Mucosa of gallbladder (tissue), 1 donor: ENCODE data around the gene PNKD. TPM values are rescaled to one million over a fixed set of nuclear protein-coding genes. Genes with fewer than 3 reads are reported as not detected.
A peak's percentile ranks its signal among the peaks of the same experiment; 100 is the strongest.
"Not testable (repeated sequence)": the region's sequence is repeated elsewhere in the genome, so short reads cannot be mapped to it uniquely, and the experiment has no call there.

Experiments
- DNase-seq: peaks from one replicate; pipeline ENCODE4 v3.0.0-alpha.2; 2020; ENCODE audit warnings: low spot score
- total RNA-seq: library from RNA; stranded (reverse); gene quantifications from one replicate; pipeline ENCODE4 v1.2.1, GENCODE V29; 2021
- donor health status: DM: no; HTN: no; CAD: no.

The PNKD gene
- total RNA-seq, 1 donor from 2014 or later: 154 TPM

DNA sequence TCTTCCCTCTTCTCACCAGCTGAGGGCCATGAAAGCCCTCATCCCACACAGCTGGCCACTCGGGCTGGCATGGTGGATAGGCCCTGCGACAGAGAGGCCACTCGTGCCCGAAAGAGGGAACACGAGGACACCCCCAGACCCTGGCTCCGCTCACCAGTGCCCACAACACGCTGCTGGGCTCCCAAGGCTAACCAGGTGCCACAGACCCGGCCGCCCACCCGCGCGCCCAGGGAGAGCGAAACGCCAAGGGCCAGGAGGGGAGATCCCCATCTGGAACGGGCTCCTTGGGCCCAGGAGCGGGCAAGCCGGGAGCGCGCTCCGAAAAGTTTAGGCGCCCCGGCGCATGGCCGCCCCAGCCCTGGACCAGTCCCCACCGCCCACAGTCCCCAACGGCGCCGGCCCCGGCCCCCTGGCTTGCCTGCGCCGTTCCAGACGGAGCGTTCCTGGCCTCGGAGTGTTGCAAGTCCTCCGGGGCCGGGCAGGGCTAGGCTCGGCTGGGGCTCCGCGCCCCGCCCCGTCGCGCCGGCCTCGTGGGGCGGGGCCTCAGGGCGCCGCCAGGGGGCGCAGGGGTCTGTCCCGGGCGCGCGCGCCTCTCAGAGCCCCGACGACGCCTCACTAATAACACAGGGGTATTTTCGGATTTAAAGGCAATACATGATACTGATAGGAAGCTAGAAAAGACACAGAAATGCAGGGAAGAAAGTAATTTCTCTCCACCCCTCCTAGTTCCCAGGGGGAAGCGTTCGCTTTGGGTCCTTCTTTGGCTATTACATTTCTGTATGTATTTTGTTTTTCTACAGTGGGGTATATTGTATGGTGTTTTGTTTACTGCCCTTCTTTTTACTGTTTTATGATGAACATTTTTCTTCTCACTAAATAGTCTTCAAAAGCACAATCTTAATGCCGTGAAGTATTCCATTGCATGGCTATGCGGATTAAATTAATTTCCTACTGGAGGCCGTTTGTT, 22.0 kb downstream of the PNKD start, which contains the start of gene TMBIM1:
TMBIM1 (minus strand) TSS at position 456 of the 967 bp plus-strand sequence. CDS start 10,362 bp downstream, outside the sequence.
- peak; percentile 77 for DNase-seq

- DNase-seq: no peak
These were observed 23.6 kb downstream of the PNKD start for GRCh38 chr2:218293715-218294429.

DNA sequence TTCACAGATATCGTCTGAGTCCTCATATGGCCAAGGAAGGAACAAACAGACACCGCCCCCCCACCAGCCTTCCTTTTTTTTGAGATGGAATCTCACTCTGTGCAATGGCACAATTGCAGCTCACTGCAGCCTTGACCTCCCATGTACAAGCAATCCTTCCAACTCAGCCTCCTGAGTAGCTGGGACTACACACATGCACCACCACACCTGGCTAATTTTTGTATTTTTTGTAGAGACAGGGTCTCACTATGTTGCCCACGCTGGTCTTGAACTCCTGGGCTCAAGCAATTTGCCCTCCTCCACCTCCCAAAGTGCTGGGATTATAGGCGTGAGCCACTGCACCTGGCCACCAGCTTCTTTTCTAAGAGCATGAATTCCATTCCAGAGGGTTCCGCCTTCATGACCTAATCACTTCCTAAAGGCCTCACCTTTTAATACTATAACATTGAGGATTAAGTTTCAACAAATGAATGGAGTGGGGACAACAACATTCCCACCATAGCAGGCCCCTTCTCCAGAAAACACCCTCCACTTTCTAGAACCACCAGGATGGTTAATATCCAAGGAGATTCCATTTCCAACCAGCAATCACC, 24.2 kb downstream of the PNKD start:
- DNase-seq: no peak

DNA sequence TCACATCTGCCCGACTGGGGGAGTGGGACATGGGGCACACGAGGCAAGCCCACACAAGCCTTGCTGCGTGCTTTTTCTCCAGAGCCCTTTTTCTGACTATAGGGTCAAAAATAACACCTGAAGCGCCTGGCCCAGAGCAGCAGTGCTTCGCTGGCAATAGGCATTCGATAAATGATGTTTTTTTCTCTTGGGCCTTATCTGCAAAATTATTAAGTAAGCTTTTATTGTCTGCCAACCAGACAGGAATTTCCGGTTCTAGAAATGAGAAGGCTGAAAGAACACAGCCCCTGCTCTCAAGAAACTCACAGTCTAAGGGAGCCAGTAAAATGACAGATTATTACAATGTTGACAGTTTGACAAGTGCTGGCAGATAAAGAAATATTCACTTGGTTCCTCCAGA, 24.7 kb downstream of the PNKD start:
- peak; percentile 29 for DNase-seq

GRCh38 chr2:218296200-218296599, 25.9 kb downstream of the PNKD start:
- no peak for DNase-seq

- no peak for DNase-seq
These were observed 26.5 kb downstream of the PNKD start for GRCh38 chr2:218296847-218297246.

- DNase-seq: no peak
These were observed 28.1 kb downstream of the PNKD start for GRCh38 chr2:218298314-218298875.

- DNase-seq: no peak
These were observed 29.8 kb downstream of the PNKD start for GRCh38 chr2:218300141-218300540.

DNA sequence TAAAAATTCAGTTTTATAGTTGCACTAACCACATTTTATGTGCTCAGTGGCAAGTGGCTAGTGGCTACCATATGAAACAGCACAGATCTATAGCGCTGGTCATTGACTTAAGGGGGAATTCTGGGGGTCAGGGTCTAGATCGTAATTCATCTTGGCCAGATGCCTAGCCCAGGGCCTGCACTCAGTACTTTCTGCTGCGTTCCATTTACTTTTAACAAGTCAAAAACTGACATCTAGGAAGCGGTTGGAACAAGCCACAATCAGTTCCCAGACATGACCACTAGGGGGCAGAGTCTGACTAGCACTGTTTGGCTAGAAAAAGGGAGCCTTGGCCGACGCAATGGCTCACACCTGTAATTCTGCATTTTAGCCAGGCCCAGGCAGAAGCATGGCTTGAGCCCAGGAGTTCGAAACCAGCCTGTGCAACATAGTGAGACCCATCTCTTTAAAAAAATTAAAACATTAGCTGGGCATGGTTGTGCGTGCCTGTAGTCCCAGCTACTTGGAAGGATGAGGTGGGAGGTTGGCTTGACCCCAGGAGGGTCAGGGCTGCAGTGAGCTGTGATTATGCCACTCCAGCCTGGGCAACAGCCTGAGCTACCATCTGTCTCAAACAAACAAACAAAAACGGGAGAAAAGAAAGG, 31.0 kb downstream of the PNKD start:
- DNase-seq: peak; percentile 90

DNA sequence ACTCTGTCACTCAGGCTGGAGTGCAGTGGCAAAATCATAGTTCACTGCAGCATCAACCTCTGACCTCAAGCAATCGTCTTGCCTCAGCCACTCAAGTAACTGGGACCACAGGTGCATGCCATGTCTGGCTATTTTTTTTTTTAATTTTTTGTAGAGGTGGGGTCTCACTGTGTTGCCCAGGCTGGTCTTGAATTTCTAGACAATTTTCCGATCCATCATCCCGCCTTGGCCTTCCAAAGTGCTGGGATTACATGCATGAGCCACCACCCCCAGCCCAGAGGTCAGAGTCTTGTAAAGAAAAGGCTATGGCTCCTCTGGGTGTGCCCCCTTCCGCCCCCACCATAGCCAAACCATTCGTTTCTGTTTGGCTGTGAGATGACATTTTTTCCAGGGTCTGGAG, 35.1 kb downstream of the PNKD start:
- no peak for DNase-seq

DNA sequence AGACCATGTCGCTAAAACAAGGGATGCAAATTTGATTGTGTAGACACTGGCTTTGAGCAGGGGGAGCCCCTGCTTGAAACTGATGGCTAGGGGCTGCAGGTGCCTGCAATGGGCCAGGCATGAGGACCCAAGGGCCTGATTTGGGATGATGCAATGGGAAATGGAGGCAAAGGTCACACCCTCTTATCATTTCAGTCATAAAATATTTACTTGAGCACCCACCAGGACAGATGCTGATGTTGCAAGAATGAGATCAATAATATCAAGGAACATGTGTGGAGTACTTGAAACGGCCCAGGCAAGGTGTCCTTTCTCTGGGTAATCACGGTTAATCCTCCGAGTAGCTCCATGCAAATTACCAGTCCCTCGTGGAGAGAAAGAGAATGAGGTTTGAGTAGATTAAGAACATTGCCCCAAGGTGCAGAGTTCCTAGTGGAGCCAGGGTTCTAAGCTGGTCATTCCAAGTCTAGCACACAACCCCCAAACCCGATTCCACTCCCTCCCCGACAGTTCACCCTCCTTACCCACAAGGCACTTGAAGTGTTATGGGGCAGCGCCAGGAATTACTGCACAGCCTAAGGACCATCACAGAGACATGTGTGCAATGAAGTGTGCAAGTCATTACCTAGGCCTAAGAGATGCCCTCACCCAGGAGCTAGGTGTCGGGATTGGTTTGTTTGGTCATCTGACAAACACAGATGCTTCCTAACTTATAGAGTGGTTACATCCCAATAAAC, 36.0 kb downstream of the PNKD start:
- no peak for DNase-seq

- no peak for DNase-seq
These were observed 37.2 kb downstream of the PNKD start for GRCh38 chr2:218307415-218308090.

DNA sequence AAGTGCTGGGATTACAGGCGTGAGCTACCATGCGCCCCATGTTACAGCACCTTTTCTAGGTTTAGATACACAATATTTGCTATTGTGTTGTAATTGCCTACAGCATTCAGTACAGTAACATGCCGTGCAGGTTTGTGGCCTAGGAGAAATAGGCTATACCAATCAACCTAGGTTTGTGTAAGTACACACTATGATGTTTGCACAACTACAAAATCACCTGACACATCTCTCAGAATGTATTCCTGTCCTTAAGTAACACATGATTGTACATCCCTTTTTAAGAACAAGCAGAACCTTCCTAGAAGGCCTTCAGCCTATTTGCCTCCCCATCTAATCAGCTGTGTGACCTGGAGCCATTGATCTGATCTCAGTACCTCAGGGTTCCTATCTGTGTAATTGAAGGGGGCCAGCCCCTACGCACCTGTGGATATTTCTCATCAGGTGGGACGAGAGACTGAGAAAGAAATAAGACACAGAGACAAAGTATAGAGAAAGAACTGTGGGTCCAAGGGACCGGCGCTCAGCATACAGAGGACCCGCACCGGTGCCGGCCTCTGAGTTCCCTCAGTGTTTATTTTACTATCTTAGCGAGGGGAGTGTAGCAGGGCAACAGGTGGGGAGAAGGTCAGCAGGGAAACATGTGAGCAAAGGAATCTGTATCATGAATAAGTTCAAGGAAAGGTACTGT, 40.7 kb downstream of the PNKD start:
- DNase-seq: no peak

DNA sequence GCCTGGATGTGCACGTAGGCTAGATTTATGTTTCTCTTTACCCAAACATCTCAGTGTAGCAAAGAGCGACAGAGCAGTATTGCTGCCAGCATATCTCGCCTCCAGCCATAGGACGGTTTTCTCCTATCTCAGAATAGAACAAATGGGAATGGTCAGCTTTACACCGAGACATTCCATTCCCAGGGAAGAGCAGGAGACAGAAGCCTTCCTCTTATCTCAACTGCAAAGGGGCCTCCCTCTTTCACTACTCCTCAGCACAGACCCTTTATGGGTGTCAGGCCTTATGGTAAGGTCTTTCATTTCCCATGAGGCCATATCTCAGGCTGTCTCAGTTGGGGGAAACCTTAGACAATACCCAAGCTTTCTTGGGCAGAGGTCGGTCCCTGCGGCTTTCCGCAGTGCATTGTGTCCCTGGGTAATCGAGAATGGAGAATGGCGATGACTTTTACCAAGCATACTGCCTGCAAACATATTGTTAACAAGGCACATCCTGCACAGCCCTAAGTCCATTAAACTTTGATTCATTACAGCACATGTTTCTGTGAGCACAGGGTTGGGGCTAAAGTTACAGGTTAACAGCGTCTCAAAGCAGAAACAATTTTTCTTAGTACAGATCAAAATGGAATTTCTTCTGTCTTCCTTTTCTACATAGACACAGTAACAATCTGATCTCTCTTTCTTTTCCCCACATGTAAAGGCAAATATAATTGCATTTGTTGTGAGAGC, 41.4 kb downstream of the PNKD start:
- not testable (repeated sequence) for DNase-seq

DNA sequence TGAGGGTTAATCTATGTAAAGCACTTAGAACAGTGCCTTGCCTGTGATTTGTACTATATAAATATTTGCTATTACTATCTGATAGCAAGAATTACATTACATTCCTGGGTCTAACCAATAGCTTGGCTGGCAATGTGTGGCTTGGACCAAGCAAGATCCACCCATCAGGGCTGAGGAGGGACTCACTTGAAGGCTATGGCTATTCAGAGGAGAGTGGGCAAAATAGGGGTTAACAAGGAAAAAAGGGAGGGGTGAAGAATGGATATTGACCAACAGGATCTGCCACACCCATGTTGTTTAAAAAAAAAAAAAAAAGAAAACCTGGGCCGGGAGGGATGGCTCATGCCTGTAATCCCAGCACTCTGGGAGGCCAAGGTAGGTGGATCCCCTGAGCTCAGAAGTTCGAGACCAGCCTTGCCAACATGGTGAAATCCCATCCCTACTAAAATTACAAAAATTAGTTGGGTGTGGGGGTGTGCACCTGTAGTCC, 42.0 kb downstream of the PNKD start:
- peak; percentile 64 for DNase-seq

GRCh38 chr2:218313356-218313755, 43.0 kb downstream of the PNKD start:
- DNase-seq: no peak

- DNase-seq: not testable (repeated sequence)
These were observed 44.4 kb downstream of the PNKD start for GRCh38 chr2:218314764-218315163.

DNA sequence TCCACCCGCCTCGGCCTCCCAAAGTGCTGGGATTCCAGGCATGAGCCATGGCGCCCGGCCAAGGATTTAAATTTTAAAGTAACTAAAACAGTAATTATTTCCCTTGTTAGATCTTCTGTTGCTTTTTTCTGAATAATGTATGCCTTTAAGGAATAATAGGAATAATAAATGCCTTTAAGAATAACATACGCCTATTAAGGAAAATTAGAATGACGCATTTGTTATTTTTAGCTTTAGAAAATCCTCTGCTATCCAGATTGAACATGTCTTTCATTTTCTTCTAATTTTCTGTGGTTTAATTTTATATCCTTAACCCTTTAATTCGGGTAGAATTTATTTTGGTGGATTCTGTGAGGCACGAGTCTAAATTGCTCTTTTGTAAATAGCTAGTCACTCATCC, 45.1 kb downstream of the PNKD start:
- DNase-seq: no peak

- DNase-seq: no peak
These were observed 46.9 kb downstream of the PNKD start for GRCh38 chr2:218317303-218317630.
